Gastrocnemius medialis (tissue), 4 donors: ENCODE data around the gene RARB. TPM values are rescaled to one million over a fixed set of nuclear protein-coding genes. Genes with fewer than 3 reads are reported as not detected.
A peak's percentile ranks its signal among the peaks of the same experiment; 100 is the strongest.

ENCODE experiments used
- ATAC-seq, 2 donors: fragments of 150-250 bp; one replicate each; pipeline ENCODE4 v1.9.1; 2016
- DNase-seq, 2 donors: peaks; one replicate each; pipeline ENCODE4 v3.0.0-alpha.2; 2019
- H3K27ac ChIP-seq, 4 donors: fragments of 200-600 bp; sonication (generic); 1 replicate in 1 of 4; 2 replicates in 3 of 4; pipeline ENCODE4 v1.5.1; 2016 to 2018; ENCODE audit warnings: mild to moderate bottlenecking in 2 of 4, moderate library complexity in 1 of 4
- H3K27me3 ChIP-seq, 3 donors: fragments of 200-600 bp; sonication (generic) in 2 of 3; 1 replicate in 1 of 3; 2 replicates in 2 of 3; pipeline versions ENCODE4 v1.5.1 to v1.6.0; 2016 to 2019; ENCODE audit warnings: mild to moderate bottlenecking in 1 of 3, moderate library complexity in 1 of 3
- H3K36me3 ChIP-seq, 2 donors: fragments of 200-600 bp; sonication (generic) in 1 of 2; one replicate each; pipeline ENCODE4 v1.5.1; 2017 to 2018
- H3K4me1 ChIP-seq, 2 donors: fragments of 200-600 bp; sonication (generic) in 1 of 2; one replicate each; pipeline ENCODE4 v1.5.1; 2016 to 2017; ENCODE audit warnings: mild to moderate bottlenecking in 2 of 2
- H3K4me3 ChIP-seq, 4 donors: fragments of 200-600 bp; sonication (generic) in 3 of 4; 1 replicate in 1 of 4; 2 replicates in 3 of 4; pipeline ENCODE4 v1.5.1; 2016 to 2019; ENCODE audit warnings: mild to moderate bottlenecking in 2 of 4
- H3K9me3 ChIP-seq, 3 donors: fragments of 200-600 bp; sonication (generic) in 2 of 3; 1 replicate in 1 of 3; 2 replicates in 2 of 3; pipeline ENCODE4 v1.5.1; 2016 to 2019
- CTCF ChIP-seq, 5 experiments: fragments of 450-650 bp in 3 of 5; fragments of 200-600 bp in 2 of 5; sonication (generic) in 2 of 5; IDR thresholded peaks in 4 of 5; conservative IDR thresholded peaks in 1 of 5; 1 replicate in 4 of 5; 2 replicates in 1 of 5; pipeline ENCODE4 v1.5.1; 2016 to 2019; ENCODE audit warnings: antibody characterized with exemption in 5 of 5, mild to moderate bottlenecking in 3 of 5, moderate library complexity in 3 of 5
- POLR2A ChIP-seq, 2 donors: fragments of 450-650 bp; IDR thresholded peaks; one replicate each; pipeline ENCODE4 v1.6.1; 2017; ENCODE audit warnings: antibody characterized with exemption in 2 of 2, mild to moderate bottlenecking in 2 of 2, moderate library complexity in 2 of 2
- in situ Hi-C, 4 donors: fragments of 200-750 bp; cut with MboI; loops; one replicate each; pipeline versions ENCODE4 v1.15.0 to v1.8.0; 2017; ENCODE audit warnings: low sequenced_read_pairs in 4 of 4
- intact Hi-C: fragments of 100-400 bp; cut with DNase I; formaldehyde crosslinking; loops from one replicate; pipeline ENCODE4 v1.15.1; 2023; ENCODE audit warnings: low total_unique reads
- total RNA-seq, 4 donors: library from RNA; depleted of rRNA; stranded (reverse); fragments of >200 nt; gene quantifications; one replicate each; pipeline versions ENCODE4 v1.1.0 to v1.2.3, GENCODE V29; 2016

Gene RARB
- total RNA-seq, 4 donors from 2014 or later: 1.2 to 3.0 (median 1.9) TPM

GRCh38 chr3:25502233-25502632, 74.2 kb downstream of the RARB start:
- Histone ChIP-seq H3K4me1 (peaks cover 0 to 17% of the 10 kb centered on the region in 2 donors), H3K36me3 (no peaks in the 10 kb centered on the region), H3K27ac (no peak overlapping the region), H3K27me3 (no peaks in the 10 kb centered on the region), H3K9me3 (no peaks in the 10 kb centered on the region), H3K4me3 (no peak overlapping the region)
- intact Hi-C loops: no loop called here
- in situ Hi-C loops: no loop called here
- DNase-seq (no peak), ATAC-seq (no peak)
- TF ChIP-seq CTCF (IDR thresholded peaks at IDR 0.05 in 4 of 5, conservative IDR thresholded peaks at IDR 0.05 in 1 of 5): no peak
- no peak for TF ChIP-seq POLR2A (IDR thresholded peaks at IDR 0.05)

DNA sequence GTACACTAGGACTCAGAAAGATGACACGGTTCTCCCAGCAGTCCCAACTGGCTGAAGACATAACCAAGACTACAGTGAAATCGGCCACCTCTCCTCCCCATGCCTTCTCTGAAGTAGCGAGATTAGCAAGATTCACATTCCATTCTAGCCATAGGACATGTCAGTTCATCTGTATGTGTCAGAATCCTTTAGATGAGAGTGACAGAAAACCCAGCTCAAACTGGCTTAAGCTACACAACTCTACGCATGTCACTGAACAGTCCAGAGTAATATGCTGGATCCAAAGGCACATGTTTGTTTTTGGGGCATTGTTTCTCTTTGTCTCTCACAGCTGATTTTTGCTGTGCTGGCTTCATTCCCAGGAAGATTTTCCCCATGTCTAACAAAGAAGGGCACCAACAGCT, 75.8 kb downstream of the RARB start:
- intact Hi-C loops: no loop called here
- Histone ChIP-seq H3K4me3 (peak overlapping the region in 1 of 4 donors; percentile 6), H3K9me3 (no peaks in the 10 kb centered on the region), H3K36me3 (no peaks in the 10 kb centered on the region), H3K4me1 (peaks cover 15 to 29% of the 10 kb centered on the region in 2 donors), H3K27me3 (no peaks in the 10 kb centered on the region), H3K27ac (peak overlapping the region in 1 of 4 donors; percentile 67)
- ATAC-seq: peak in 1 of 2 donors; percentile 22
- no peak for TF ChIP-seq POLR2A (IDR thresholded peaks at IDR 0.05)
- TF ChIP-seq CTCF (IDR thresholded peaks at IDR 0.05 in 4 of 5, conservative IDR thresholded peaks at IDR 0.05 in 1 of 5): no peak
- no peak for DNase-seq
- in situ Hi-C loops: no loop called here

DNA sequence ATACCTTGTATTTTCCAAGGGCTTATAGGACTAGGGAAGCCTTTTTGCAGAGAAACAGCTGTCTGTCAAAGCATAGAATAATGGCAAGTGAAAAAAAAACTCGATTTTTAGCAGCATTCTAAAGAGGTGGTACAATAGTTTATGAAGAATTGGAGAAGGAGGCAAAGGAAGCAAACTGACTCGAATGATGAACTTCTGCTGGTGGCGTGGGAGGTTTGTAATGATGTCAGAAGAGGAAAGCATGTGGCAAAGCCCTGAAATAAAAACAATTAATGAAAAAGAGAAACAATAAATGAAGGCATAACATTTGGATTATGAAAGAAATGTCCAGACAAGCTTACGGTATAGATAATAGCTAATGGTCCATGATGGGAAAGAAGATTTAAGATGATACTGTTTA, 77.5 kb downstream of the RARB start:
- Histone ChIP-seq H3K27ac (no peak overlapping the region), H3K27me3 (no peaks in the 10 kb centered on the region), H3K4me1 (peaks cover 25 to 45% of the 10 kb centered on the region in 2 donors), H3K4me3 (no peak overlapping the region), H3K9me3 (no peaks in the 10 kb centered on the region), H3K36me3 (no peaks in the 10 kb centered on the region)
- TF ChIP-seq POLR2A (IDR thresholded peaks at IDR 0.05): no peak
- no peak for DNase-seq
- ATAC-seq: no peak
- intact Hi-C loops (no loop called here), in situ Hi-C loops (no loop called here)

GRCh38 chr3:25507811-25508210, 79.7 kb downstream of the RARB start:
- ATAC-seq (no peak), DNase-seq (no peak)
- Histone ChIP-seq H3K27ac (peak overlapping the region; percentile 57 to 85 (median 76)), H3K4me1 (peaks cover 38 to 58% of the 10 kb centered on the region in 2 donors), H3K4me3 (no peak overlapping the region), H3K36me3 (no peaks in the 10 kb centered on the region), H3K9me3 (no peaks in the 10 kb centered on the region), H3K27me3 (no peaks in the 10 kb centered on the region)
- intact Hi-C loops: loop anchor here (2.0 kb wide), 1 partner anchor 37 kb away; no protein-coding TSS in a partner anchor
- in situ Hi-C loops: no loop called here
- TF ChIP-seq CTCF (IDR thresholded peaks at IDR 0.05 in 4 of 5, conservative IDR thresholded peaks at IDR 0.05 in 1 of 5) (no peak), POLR2A (IDR thresholded peaks at IDR 0.05) (no peak)

DNA sequence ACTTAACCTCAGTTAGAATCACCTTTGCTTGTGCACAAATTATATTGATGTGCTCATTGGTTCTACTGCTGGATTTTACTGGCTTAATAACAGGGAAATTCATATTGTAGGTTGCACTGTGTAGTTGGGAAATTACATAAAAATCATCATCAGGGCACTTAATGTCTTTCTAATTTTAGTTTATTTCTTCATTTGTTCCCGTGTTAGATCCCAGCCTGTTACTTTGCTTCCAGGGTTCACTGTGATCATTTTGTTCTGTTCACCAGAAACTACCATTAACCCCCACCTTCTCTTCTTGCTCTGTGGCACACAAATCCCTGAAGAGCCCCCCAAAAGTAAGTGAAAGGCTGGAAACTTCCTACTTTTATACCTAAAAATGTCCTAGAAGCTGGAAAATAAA, 80.4 kb downstream of the RARB start:
- TF ChIP-seq POLR2A (IDR thresholded peaks at IDR 0.05) (no peak), CTCF (IDR thresholded peaks at IDR 0.05 in 4 of 5, conservative IDR thresholded peaks at IDR 0.05 in 1 of 5) (no peak)
- in situ Hi-C loops: no loop called here
- intact Hi-C loops: loop anchor here (2.0 kb wide), 1 partner anchor 38 kb away; no protein-coding TSS in a partner anchor
- peak overlapping the region; percentile 57 to 85 (median 76) for H3K27ac ChIP-seq
- no peak overlapping the region for H3K4me3 ChIP-seq
- no peaks in the 10 kb centered on the region for H3K9me3 ChIP-seq
- ATAC-seq: peak; percentile 64 to 77
- no peaks in the 10 kb centered on the region for H3K27me3 ChIP-seq
- H3K36me3 ChIP-seq: no peaks in the 10 kb centered on the region
- peaks cover 39 to 58% of the 10 kb centered on the region in 2 donors for H3K4me1 ChIP-seq
- DNase-seq: no peak
